ENCODE data around the gene CCDC68. TPM values are rescaled to one million over a fixed set of nuclear protein-coding genes. Genes with fewer than 3 reads are reported as not detected.

CCDC68 gene
- total and polyA plus RNA-seq, 2 of the 13 experiments (the other 11 are each of a cell fraction or from before 2014, with no cell fraction given), result 4.6 to 13.3 TPM

GRCh38 chr18:54947091-54947490 lies 12.2 kb downstream of the CCDC68 start:
- Histone ChIP-seq H3K27ac (ENCODE audit: extremely low read length, insufficient read depth, low read length) (no peak overlapping the region), H3K79me2 (ENCODE audit: insufficient read depth, low read length) (peaks cover 2% of the 10 kb centered on the region), H4K20me1 (ENCODE audit: insufficient read depth, low read length) (no peaks in the 10 kb centered on the region), H3K4me1 (ENCODE audit: insufficient read depth, low read length) (peaks cover 60% of the 10 kb centered on the region), H3K9me3 (ENCODE audit: low read length) (no peaks in the 10 kb centered on the region), H3K36me3 (replicated peaks in 1 of 2; ENCODE audit: control insufficient read depth in 1 of 2, insufficient read depth in 2 of 2, low read length in 2 of 2) (peaks cover 0 to 4% of the 10 kb centered on the region in 2 experiments; a peak in 1 of 5 replicates), H3K9ac (ENCODE audit: insufficient read depth, low read depth, low read length) (no peak overlapping the region), H3K27me3 (ENCODE audit: control insufficient read depth in 1 of 2, insufficient read depth in 2 of 2, low read length in 2 of 2) (no peaks in the 10 kb centered on the region), H2AFZ (ENCODE audit: low read length) (no peak overlapping the region), H3K4me3 (replicated peaks in 1 of 3; ENCODE audit: insufficient read depth in 1 of 3, low read depth in 2 of 3, low read length in 3 of 3) (peak overlapping the region in 1 of 3 experiments; percentile 44; a peak in 1 of 6 replicates), H3K4me2 (ENCODE audit: low read depth, low read length) (peak overlapping the region; percentile 59; the same call in 1 of the 2 replicates)
- ChIA-PET POLR2A (no interaction called here), CTCF (ENCODE audit: low intra/inter-chr PET ratio, low total read pairs) (no interaction called here)
- FAIRE-seq (no peak), DNase-seq (ENCODE audit: low spot score) (no peak), ATAC-seq (no peak)
- in situ Hi-C loops (cut with HindIII; ENCODE audit: extremely low pct_ligation_motif_present, low pct_unique_long_range_greater_than_20kb) (no loop called here), intact Hi-C loops (cut with micrococcal nuclease; ENCODE audit: unreplicated experiment) (loop anchor here (10.0 kb wide), 1 partner anchor 182 kb away; no protein-coding TSS in a partner anchor)
- 71% methylated on average over 1 of the region's 1 CpG for WGBS (ENCODE audit: low lambda C conversion rate)
- no TSS peak for BruUV-seq (replicated peaks)
- no peak for TF ChIP-seq ARID5B (CRISPR knock-in tag; IDR thresholded peaks at IDR 0.05)
- TF ChIP-seq SP2 (CRISPR knock-in tag; IDR thresholded peaks at IDR 0.05), result no peak
- no peak for TF ChIP-seq TCF7L2 (IDR thresholded peaks at IDR 0.05; ENCODE audit: low read depth, low read length)
- TF ChIP-seq MAFG (CRISPR knock-in tag; IDR thresholded peaks at IDR 0.05), result no peak
- no peak for TF ChIP-seq NFIB (CRISPR knock-in tag; IDR thresholded peaks at IDR 0.05; ENCODE audit: borderline replicate concordance)
- no peak for TF ChIP-seq FOXC1 (CRISPR knock-in tag; IDR thresholded peaks at IDR 0.05; ENCODE audit: borderline replicate concordance)
- TF ChIP-seq RARG (CRISPR knock-in tag; IDR thresholded peaks at IDR 0.05; ENCODE audit: low read depth), result no peak
- no peak for TF ChIP-seq PBX2 (CRISPR knock-in tag; IDR thresholded peaks at IDR 0.05)
- TF ChIP-seq ZBTB46 (CRISPR knock-in tag; IDR thresholded peaks at IDR 0.05; ENCODE audit: borderline replicate concordance), result no peak
- no peak for TF ChIP-seq RCOR2 (CRISPR knock-in tag; IDR thresholded peaks at IDR 0.05)
- TF ChIP-seq RAD51 (IDR thresholded peaks at IDR 0.05; ENCODE audit: borderline replicate concordance), result no peak
- no peak for TF ChIP-seq KLF12 (CRISPR knock-in tag; IDR thresholded peaks at IDR 0.05; ENCODE audit: borderline replicate concordance)
- no peak for TF ChIP-seq SOX5 (CRISPR knock-in tag; IDR thresholded peaks at IDR 0.05; ENCODE audit: borderline replicate concordance)
- no peak for TF ChIP-seq RAD21 (CRISPR knock-in tag; IDR thresholded peaks at IDR 0.05)
- no peak for TF ChIP-seq ZNF260 (CRISPR knock-in tag; IDR thresholded peaks at IDR 0.05; ENCODE audit: borderline replicate concordance, low read depth)
- TF ChIP-seq DNMT3B (CRISPR knock-in tag; conservative IDR thresholded peaks at IDR 0.05), result no peak
- no peak for TF ChIP-seq ZNF562 (CRISPR knock-in tag; IDR thresholded peaks at IDR 0.05; ENCODE audit: borderline replicate concordance)

Measured in HepG2 (cell line).